Hepatocyte (in vitro differentiated cells): ENCODE data around the gene DLL1. TPM values are rescaled to one million over a fixed set of nuclear protein-coding genes. Genes with fewer than 3 reads are reported as not detected.
A peak's percentile ranks its signal among the peaks of the same experiment; 100 is the strongest.

Experiments used
- DNase-seq: peaks from one replicate; pipeline ENCODE4 v3.0.0-alpha.2; 2016; ENCODE audit warnings: low spot score
- H2AFZ ChIP-seq: fragments of 200-600 bp; sonication (generic); 2 replicates; pipeline ENCODE4 v1.6.0; 2016; ENCODE audit warnings: antibody characterized with exemption, mild to moderate bottlenecking
- H3K27ac ChIP-seq: fragments of 200-600 bp; sonication (generic); 2 replicates; pipeline ENCODE4 v1.5.1; 2016; ENCODE audit warnings: mild to moderate bottlenecking
- H3K27me3 ChIP-seq: fragments of 200-600 bp; sonication (generic); 2 replicates; pipeline ENCODE4 v1.6.1; 2016
- H3K36me3 ChIP-seq: fragments of 200-600 bp; sonication (generic); replicated peaks from 2 replicates; pipeline ENCODE4 v1.5.1; 2016; ENCODE audit warnings: low read depth; ENCODE audit not compliant: insufficient read depth
- H3K4me1 ChIP-seq: fragments of 200-600 bp; sonication (generic); 2 replicates; pipeline ENCODE4 v1.5.1; 2016; ENCODE audit warnings: mild to moderate bottlenecking, moderate library complexity; ENCODE audit not compliant: insufficient read depth
- H3K4me2 ChIP-seq: fragments of 200-600 bp; sonication (generic); 2 replicates; pipeline ENCODE4 v1.6.0; 2016
- H3K4me3 ChIP-seq: fragments of 200-600 bp; sonication (generic); 2 replicates; pipeline ENCODE4 v1.5.1; 2016; ENCODE audit warnings: mild to moderate bottlenecking
- H3K79me2 ChIP-seq: fragments of 200-600 bp; sonication (generic); 2 replicates; pipeline ENCODE4 v1.6.0; 2017; ENCODE audit warnings: mild to moderate bottlenecking
- H3K9me2 ChIP-seq: fragments of 200-600 bp; sonication (generic); replicated peaks from 2 replicates; pipeline ENCODE4 v1.6.0; 2017; ENCODE audit warnings: mild to moderate bottlenecking; ENCODE audit not compliant: insufficient read depth
- H3K9me3 ChIP-seq: fragments of 200-600 bp; sonication (generic); 2 replicates; pipeline ENCODE4 v1.5.1; 2016; ENCODE audit warnings: low read depth, mild to moderate bottlenecking
- H4K20me1 ChIP-seq: fragments of 200-600 bp; sonication (generic); 2 replicates; pipeline ENCODE4 v1.6.0; 2016; ENCODE audit warnings: mild to moderate bottlenecking; ENCODE audit not compliant: insufficient read depth, poor library complexity, severe bottlenecking
- EZH2 ChIP-seq: fragments of 200-600 bp; sonication (generic); IDR thresholded peaks from 2 replicates; pipeline ENCODE4 v1.6.1; 2016; ENCODE audit warnings: antibody characterized with exemption, mild to moderate bottlenecking, borderline replicate concordance
- EZH2phosphoT487 ChIP-seq: fragments of 200-600 bp; sonication (generic); IDR thresholded peaks from one replicate; pipeline ENCODE4 v1.6.1; 2018; ENCODE audit warnings: antibody characterized with exemption, mild to moderate bottlenecking, low read depth, moderate library complexity; ENCODE audit not compliant: unreplicated experiment, severe bottlenecking
- WGBS: methylation state at CpG from one replicate; pipeline ENCODE4 v1.1.6; 2016; ENCODE audit warnings: low lambda C conversion rate; ENCODE audit errors: missing lambda C conversion rate; 5-methylcytosine and 5-hydroxymethylcytosine counted together
- polyA plus RNA-seq: library from polyadenylated mRNA; unstranded; fragments of >200 nt; fragmentation: Nextera tagmentation; extraction: Ambion mirVana; gene quantifications from 2 replicates; pipeline ENCODE4 v1.2.1, GENCODE V29; 2016
- total RNA-seq: library from RNA; depleted of rRNA; stranded (reverse); fragments of >200 nt; gene quantifications from 2 replicates; pipeline ENCODE4 v1.2.3, GENCODE V29; 2014
- TF ChIP-seq, protein P1 (sequence below): fragments of 200-600 bp; sonication (generic); IDR thresholded peaks from 2 replicates; pipeline ENCODE4 v1.5.1; 2016; ENCODE audit warnings: antibody characterized with exemption, mild to moderate bottlenecking; ENCODE audit not compliant: poor library complexity

DLL1 gene
- total and polyA plus RNA-seq, 2 experiments from 2014 or later: 3.1 to 3.3 TPM

DNA sequence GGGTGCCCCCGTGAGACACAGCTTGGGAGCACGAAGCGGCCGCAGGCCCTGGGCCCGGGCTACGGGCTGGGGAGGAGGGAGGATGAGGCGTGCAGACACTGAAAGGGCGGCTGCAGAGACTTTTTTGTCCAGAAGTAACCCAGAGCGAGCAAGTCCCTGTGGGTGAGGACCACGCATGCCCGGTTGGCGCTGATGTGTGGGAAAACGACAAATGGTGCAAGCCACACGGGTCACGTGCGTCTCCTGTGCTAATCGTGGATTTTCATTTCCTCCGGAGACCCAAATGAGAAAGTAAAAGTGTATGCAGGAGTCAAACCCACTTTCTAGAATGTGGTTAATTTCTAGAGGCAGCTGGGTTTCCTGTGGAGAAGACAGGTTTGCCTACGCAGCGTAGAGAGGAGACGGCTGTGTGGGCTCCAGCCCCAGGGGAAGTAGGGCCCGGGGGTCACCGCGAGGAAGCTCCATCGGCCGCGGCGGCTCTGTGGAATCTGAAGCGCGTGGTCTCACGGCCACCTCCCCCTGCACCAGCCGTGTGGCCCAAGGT lies 19.0 kb downstream of the DLL1 start:
- DNase-seq: no peak
- H2AFZ ChIP-seq: no peak overlapping the region
- 94% methylated on average over 32 of the region's 32 CpGs for WGBS
- H3K9me2 ChIP-seq: no peaks in the 10 kb centered on the region
- no peaks in the 10 kb centered on the region for H3K79me2 ChIP-seq
- no peak overlapping the region for H3K27ac ChIP-seq
- H3K4me1 ChIP-seq: peaks cover 10% of the 10 kb centered on the region
- TF ChIP-seq EZH2phosphoT487 (no peak), EZH2 (no peak)
- TF ChIP-seq, protein P1, sequence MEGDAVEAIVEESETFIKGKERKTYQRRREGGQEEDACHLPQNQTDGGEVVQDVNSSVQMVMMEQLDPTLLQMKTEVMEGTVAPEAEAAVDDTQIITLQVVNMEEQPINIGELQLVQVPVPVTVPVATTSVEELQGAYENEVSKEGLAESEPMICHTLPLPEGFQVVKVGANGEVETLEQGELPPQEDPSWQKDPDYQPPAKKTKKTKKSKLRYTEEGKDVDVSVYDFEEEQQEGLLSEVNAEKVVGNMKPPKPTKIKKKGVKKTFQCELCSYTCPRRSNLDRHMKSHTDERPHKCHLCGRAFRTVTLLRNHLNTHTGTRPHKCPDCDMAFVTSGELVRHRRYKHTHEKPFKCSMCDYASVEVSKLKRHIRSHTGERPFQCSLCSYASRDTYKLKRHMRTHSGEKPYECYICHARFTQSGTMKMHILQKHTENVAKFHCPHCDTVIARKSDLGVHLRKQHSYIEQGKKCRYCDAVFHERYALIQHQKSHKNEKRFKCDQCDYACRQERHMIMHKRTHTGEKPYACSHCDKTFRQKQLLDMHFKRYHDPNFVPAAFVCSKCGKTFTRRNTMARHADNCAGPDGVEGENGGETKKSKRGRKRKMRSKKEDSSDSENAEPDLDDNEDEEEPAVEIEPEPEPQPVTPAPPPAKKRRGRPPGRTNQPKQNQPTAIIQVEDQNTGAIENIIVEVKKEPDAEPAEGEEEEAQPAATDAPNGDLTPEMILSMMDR: no peak
- no peak overlapping the region for H3K4me2 ChIP-seq
- H4K20me1 ChIP-seq: no peaks in the 10 kb centered on the region
- H3K4me3 ChIP-seq: no peak overlapping the region
- no peaks in the 10 kb centered on the region for H3K36me3 ChIP-seq
- H3K9me3 ChIP-seq: no peaks in the 10 kb centered on the region
- no peaks in the 10 kb centered on the region for H3K27me3 ChIP-seq

GRCh38 chr6:170270984-170271593 lies 19.8 kb downstream of the DLL1 start:
- Histone ChIP-seq H3K79me2 (no peaks in the 10 kb centered on the region), H3K4me2 (no peak overlapping the region), H2AFZ (no peak overlapping the region), H3K27ac (no peak overlapping the region), H3K36me3 (no peaks in the 10 kb centered on the region), H3K27me3 (no peaks in the 10 kb centered on the region), H3K9me2 (no peaks in the 10 kb centered on the region), H3K4me3 (no peak overlapping the region), H3K4me1 (peaks cover 14% of the 10 kb centered on the region), H3K9me3 (no peaks in the 10 kb centered on the region), H4K20me1 (no peaks in the 10 kb centered on the region)
- DNase-seq: no peak
- TF ChIP-seq, protein P1: no peak
- TF ChIP-seq EZH2 (no peak), EZH2phosphoT487 (no peak)
- WGBS: 91% methylated on average over 19 of the region's 19 CpGs

GRCh38 chr6:170269846-170270541 lies 20.9 kb downstream of the DLL1 start:
- Histone ChIP-seq H3K4me1 (peaks cover 25% of the 10 kb centered on the region), H4K20me1 (no peaks in the 10 kb centered on the region), H3K4me2 (peak overlapping the region; percentile 56), H3K79me2 (no peaks in the 10 kb centered on the region), H3K27ac (peak overlapping the region; percentile 71), H2AFZ (no peak overlapping the region), H3K27me3 (no peaks in the 10 kb centered on the region), H3K4me3 (no peak overlapping the region), H3K9me2 (no peaks in the 10 kb centered on the region), H3K36me3 (no peaks in the 10 kb centered on the region), H3K9me3 (no peaks in the 10 kb centered on the region)
- no peak for DNase-seq
- WGBS: 73% methylated on average over 17 of the region's 17 CpGs
- TF ChIP-seq, protein P1: no peak
- TF ChIP-seq EZH2phosphoT487 (no peak), EZH2 (no peak)
